GM13977 (cell line): ENCODE data around the gene ERC2.

Source experiments
- DNase-seq: peaks from one replicate; pipeline ENCODE4 v3.0.0; 2012; ENCODE audit warnings: low spot score
- in situ Hi-C: fragments of 300-500 bp; cut with MboI; formaldehyde crosslinking; loops from one replicate; pipeline ENCODE4 v1.12.0; 2022; ENCODE audit warnings: low sequenced_read_pairs, low pct_unique_long_range_greater_than_20kb, mixed read lengths, inconsistent platforms; ENCODE audit not compliant: unreplicated experiment
- TF ChIP-seq, protein P1 (sequence below): IDR thresholded peaks from 2 replicates; pipeline ENCODE4 v1.5.1; 2012; ENCODE audit warnings: mild to moderate bottlenecking, control low read depth; ENCODE audit not compliant: insufficient read depth; ENCODE audit errors: extremely low read depth, missing control alignments

Gene ERC2

DNA sequence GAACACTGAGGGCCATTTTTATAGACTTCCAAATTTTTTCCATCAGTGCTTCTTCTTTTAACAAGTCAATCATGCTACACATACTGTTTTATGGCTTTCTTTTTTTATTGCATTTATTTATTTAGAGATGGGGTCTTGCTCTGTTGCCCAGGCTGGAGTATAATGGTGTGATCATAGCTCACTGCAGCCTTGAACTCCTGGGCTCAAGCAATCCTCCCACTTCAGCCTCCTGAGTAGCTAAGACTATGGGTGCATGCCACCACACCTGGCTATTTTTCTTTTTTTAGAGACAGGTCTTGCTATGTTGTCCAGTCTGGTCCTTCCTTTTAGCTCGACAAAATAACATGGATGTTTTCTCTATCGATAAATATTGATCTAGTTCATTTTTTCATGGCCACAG lies 555.4 kb downstream of the ERC2 start:
- TF ChIP-seq, protein P1, sequence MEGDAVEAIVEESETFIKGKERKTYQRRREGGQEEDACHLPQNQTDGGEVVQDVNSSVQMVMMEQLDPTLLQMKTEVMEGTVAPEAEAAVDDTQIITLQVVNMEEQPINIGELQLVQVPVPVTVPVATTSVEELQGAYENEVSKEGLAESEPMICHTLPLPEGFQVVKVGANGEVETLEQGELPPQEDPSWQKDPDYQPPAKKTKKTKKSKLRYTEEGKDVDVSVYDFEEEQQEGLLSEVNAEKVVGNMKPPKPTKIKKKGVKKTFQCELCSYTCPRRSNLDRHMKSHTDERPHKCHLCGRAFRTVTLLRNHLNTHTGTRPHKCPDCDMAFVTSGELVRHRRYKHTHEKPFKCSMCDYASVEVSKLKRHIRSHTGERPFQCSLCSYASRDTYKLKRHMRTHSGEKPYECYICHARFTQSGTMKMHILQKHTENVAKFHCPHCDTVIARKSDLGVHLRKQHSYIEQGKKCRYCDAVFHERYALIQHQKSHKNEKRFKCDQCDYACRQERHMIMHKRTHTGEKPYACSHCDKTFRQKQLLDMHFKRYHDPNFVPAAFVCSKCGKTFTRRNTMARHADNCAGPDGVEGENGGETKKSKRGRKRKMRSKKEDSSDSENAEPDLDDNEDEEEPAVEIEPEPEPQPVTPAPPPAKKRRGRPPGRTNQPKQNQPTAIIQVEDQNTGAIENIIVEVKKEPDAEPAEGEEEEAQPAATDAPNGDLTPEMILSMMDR = no peak
- in situ Hi-C loops = no loop called here
- no peak for DNase-seq

DNA sequence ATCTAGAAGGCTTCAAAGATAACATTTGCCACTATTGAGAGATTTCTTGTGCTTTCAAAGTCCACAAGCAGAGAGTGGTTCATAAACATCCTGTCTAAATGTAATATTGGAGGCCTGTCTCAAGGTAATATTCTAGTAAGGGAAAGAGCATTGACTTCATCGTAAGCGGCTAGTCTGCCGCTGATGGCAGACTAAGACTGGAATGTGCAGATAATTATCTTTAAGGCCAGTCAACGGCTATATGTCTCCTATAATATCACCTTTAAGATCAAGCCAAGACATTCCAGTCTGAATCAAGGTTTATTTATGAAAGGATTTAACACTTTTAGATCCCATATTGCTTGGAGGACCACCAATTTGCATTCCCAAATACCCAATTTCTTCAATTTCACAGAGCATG lies 557.0 kb downstream of the ERC2 start:
- TF ChIP-seq, protein P1 = no peak
- no peak for DNase-seq
- in situ Hi-C loops = no loop called here

DNA sequence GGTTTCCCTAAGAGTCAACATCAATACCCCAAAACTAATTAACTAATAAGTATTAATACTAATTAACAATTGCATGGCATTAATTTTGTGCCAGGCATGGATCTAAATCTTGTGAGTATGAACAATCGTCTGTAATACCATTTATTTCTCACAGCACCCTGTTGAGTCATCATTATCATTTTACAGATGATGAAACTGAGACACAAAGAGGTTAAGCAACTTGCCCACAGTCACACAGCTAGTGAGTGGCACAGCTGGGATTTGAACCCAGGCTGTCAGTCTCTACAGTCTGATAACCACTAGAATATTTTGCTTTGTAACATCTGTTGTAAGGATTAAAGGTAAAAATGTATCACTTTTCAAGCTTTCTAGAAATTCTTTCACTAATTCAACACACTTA lies 557.7 kb downstream of the ERC2 start:
- TF ChIP-seq, protein P1 = no peak
- no peak for DNase-seq
- in situ Hi-C loops = no loop called here

DNA sequence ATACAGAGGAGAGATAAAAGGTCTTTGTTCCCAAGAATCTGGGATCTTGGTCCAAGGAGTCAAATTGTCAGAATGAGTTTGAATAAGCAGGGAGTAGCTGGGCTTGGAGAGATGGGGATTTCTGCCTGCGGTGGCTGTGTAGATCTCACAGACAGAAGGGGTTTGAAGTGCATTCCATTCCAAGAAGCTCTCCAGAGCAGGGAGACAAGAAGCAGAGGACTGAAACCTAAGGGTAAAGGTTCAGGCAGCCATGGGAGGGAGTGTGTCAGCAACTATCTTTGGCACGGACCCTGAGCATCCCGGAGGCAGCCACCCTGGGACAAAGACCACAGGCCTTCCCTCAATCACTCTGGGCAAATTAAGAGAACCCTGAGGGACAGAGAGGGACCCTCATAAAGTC lies 558.9 kb downstream of the ERC2 start:
- in situ Hi-C loops = no loop called here
- TF ChIP-seq, protein P1 = no peak
- DNase-seq = no peak

DNA sequence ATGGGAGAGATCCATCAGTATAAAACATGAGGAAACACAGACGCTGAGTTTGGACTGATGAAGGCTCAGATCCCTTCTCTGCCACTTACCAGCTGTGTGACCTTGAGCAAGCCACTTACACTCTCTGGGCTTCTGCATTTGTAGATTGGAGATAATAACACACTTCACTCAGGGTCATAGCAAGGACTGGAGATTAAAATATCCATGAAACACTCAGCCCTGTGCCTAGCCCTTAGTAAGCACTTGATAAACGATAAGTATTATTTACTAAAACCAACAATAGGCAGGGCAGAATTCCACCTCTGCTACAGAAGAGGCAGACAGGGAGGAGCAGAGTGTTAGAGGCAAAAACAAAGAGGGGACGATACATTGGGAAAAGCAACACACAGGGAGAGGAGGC lies 560.7 kb downstream of the ERC2 start:
- no peak for DNase-seq
- in situ Hi-C loops = no loop called here
- TF ChIP-seq, protein P1 = no peak

DNA sequence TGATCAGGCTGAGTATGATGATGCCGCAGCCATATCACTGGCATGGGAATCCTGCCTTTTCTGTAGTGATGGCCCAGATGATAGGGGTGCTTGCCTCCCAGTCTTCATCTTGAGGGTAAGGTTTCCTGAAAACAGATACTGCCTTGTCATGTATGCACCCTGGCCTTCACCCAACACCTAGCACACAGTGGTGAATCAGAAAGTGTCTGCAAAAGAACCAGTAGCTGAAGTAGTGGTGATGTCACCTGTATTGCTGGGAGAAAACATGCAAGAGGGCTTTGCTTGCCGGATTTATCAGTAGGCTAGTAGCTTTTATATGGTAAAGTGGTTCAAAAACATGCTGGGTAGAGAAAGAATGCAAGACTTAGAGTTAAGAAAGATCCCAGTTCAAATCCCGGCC lies 561.4 kb downstream of the ERC2 start:
- TF ChIP-seq, protein P1 = no peak
- no peak for DNase-seq
- in situ Hi-C loops = no loop called here

DNA sequence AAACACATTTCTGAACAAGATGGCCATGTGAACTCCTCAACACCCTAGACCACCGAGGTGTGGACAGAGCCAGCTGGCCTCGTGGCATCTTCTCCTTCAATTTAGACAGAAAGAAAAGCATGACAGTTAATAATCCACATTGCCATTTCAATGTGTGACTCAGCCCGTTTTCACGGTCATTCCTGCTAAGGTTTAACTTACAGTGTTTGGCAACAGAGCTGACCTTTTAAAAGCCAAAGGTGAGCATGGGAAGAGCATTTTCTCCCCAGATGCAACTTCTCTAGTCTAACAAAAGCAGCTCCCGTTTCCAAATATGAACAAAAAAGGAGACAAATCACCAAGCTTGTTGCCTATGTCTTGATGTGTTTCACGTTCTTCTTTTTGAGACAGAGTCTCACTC lies 563.6 kb downstream of the ERC2 start:
- in situ Hi-C loops = no loop called here
- no peak for DNase-seq
- TF ChIP-seq, protein P1 = no peak
